ENCODE results near the gene BCL10. TPM values are rescaled to one million over a fixed set of nuclear protein-coding genes. Genes with fewer than 3 reads are reported as not detected.
A peak's percentile ranks its signal among the peaks of the same experiment; 100 is the strongest.

BCL10 gene
- total RNA-seq, 1 experiment from 2014 or later, result 26.1 TPM

- TF ChIP-seq CTCF (conservative IDR thresholded peaks at IDR 0.05), result peak; percentile 62
- no peak overlapping the region for H3K4ac ChIP-seq (ENCODE audit: low read depth, low read length)
- no peak overlapping the region for H3K9ac ChIP-seq (ENCODE audit: extremely low read depth, insufficient read length, low read length)
- H3K27ac Mint-ChIP-seq, result no peak overlapping the region
- no CpG with 5 or more reads among the region's 8 CpGs for WGBS (ENCODE audit: extremely low coverage, insufficient read length, low lambda C conversion rate)
- no peaks in the 10 kb centered on the region for H3K9me3 ChIP-seq (ENCODE audit: control insufficient read depth, low read depth, low read length)
- H2BK15ac ChIP-seq (ENCODE audit: low read depth, low read length), result no peak overlapping the region
- no peak overlapping the region for H3K56ac ChIP-seq (ENCODE audit: insufficient read length, low read depth, low read length)
- no peak overlapping the region for H2AK5ac ChIP-seq (ENCODE audit: insufficient read length, low read length)
- H3K79me2 ChIP-seq (ENCODE audit: insufficient read depth, low read length), result no peaks in the 10 kb centered on the region
- peaks cover 2% of the 10 kb centered on the region; the same call in 1 of the 2 replicates for H3K4me1 ChIP-seq (ENCODE audit: insufficient read depth, low read length)
- no peaks in the 10 kb centered on the region for H3K36me3 Mint-ChIP-seq (ENCODE audit: insufficient read depth in 1 of 3, low read depth in 3 of 3)
- no peaks in the 10 kb centered on the region for H3K79me1 ChIP-seq (ENCODE audit: insufficient read depth, low read depth, low read length, poor library complexity, severe bottlenecking)
- H3K23ac ChIP-seq (ENCODE audit: insufficient read length, low read depth, low read length), result no peak overlapping the region
- peak; percentile 53 for DNase-seq
- no peak overlapping the region for H3K27ac ChIP-seq (ENCODE audit: insufficient read length, low read depth, low read length)
- peaks cover 17 to 26% of the 10 kb centered on the region in 2 experiments for H3K4me1 Mint-ChIP-seq
- H2AFZ ChIP-seq (ENCODE audit: low read length), result no peak overlapping the region
- no peak overlapping the region for H3K4me3 Mint-ChIP-seq
- no peaks in the 10 kb centered on the region for H4K20me1 ChIP-seq (ENCODE audit: control insufficient read depth, insufficient read depth, insufficient read length)
- no peak overlapping the region for H2BK5ac ChIP-seq (ENCODE audit: insufficient read length, low read length)
- no peak overlapping the region for H2BK20ac ChIP-seq (ENCODE audit: low read depth, low read length, poor library complexity, severe bottlenecking)
- H3K27me3 Mint-ChIP-seq (ENCODE audit: low read depth), result no peaks in the 10 kb centered on the region; the same call in 1 of the 2 replicates
- H3K9me3 Mint-ChIP-seq, result no peaks in the 10 kb centered on the region
- no peak overlapping the region for H2BK120ac ChIP-seq (ENCODE audit: low read depth, low read length, poor library complexity, severe bottlenecking)
- no peaks in the 10 kb centered on the region for H3K27me3 ChIP-seq (ENCODE audit: insufficient read depth, low read length)
- no peak overlapping the region for H4K91ac ChIP-seq (ENCODE audit: insufficient read length, low read depth, low read length)
- H4K8ac ChIP-seq (replicated peaks; ENCODE audit: insufficient read length, low read depth, low read length), result no peak overlapping the region
- H4K5ac ChIP-seq (ENCODE audit: insufficient read length, low read depth, low read length), result no peak overlapping the region
- no peak overlapping the region for H3K14ac ChIP-seq (ENCODE audit: insufficient read depth, low read length)
- H3K4me2 ChIP-seq (ENCODE audit: insufficient read depth, insufficient read length, low read length), result no peak overlapping the region
- H2BK12ac ChIP-seq (ENCODE audit: insufficient read length, low read depth, low read length), result no peak overlapping the region
- no peaks in the 10 kb centered on the region for H3K23me2 ChIP-seq (ENCODE audit: insufficient read length, low read depth, low read length, poor library complexity, severe bottlenecking)
- no peak overlapping the region for H3T11ph ChIP-seq (ENCODE audit: low read length)
- H3K18ac ChIP-seq (ENCODE audit: insufficient read length, low read depth, low read length), result no peak overlapping the region
These were observed 46.0 kb downstream of the BCL10 start for GRCh38 chr1:85230305-85230977.

Data from H9 (cell line).